ENCODE results near the gene MEPCE. TPM values are rescaled to one million over a fixed set of nuclear protein-coding genes. Genes with fewer than 3 reads are reported as not detected.

MEPCE gene
- total RNA-seq, 1 donor from 2014 or later, result 30.5 TPM

DNA sequence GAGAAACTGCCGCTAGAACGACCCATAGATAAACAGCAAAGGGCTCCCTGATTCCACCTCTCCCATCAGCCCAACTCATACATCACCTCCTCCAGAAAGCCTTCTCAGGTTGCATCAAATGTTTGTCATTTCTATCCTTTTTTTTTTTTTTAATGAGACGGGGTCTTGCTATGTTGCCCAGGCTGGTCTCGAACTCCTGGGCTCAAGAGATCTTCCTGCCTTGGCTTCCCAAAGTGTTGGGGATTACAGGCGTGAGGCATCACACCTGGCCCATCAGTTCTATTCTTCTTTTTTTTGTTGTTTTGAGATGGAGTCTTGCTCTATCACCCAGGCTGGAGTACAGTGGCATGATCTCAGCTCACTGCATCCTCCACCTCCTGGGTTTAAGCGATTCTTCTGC lies 27.4 kb downstream of the MEPCE start:
- H3K27me3 Mint-ChIP-seq (ENCODE audit: unreplicated experiment), result no peaks in the 10 kb centered on the region
- TF ChIP-seq, protein P1, sequence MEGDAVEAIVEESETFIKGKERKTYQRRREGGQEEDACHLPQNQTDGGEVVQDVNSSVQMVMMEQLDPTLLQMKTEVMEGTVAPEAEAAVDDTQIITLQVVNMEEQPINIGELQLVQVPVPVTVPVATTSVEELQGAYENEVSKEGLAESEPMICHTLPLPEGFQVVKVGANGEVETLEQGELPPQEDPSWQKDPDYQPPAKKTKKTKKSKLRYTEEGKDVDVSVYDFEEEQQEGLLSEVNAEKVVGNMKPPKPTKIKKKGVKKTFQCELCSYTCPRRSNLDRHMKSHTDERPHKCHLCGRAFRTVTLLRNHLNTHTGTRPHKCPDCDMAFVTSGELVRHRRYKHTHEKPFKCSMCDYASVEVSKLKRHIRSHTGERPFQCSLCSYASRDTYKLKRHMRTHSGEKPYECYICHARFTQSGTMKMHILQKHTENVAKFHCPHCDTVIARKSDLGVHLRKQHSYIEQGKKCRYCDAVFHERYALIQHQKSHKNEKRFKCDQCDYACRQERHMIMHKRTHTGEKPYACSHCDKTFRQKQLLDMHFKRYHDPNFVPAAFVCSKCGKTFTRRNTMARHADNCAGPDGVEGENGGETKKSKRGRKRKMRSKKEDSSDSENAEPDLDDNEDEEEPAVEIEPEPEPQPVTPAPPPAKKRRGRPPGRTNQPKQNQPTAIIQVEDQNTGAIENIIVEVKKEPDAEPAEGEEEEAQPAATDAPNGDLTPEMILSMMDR (IDR thresholded peaks at IDR 0.05; ENCODE audit: unreplicated experiment), result no peak
- H3K4me1 Mint-ChIP-seq (ENCODE audit: unreplicated experiment), result peaks cover 9% of the 10 kb centered on the region
- no peaks in the 10 kb centered on the region for H3K9me3 Mint-ChIP-seq (ENCODE audit: unreplicated experiment)
- H3K36me3 Mint-ChIP-seq (ENCODE audit: low read depth, unreplicated experiment), result peaks cover 16% of the 10 kb centered on the region
- no peak overlapping the region for H3K27ac Mint-ChIP-seq (ENCODE audit: unreplicated experiment)
- DNase-seq (ENCODE audit: low spot score), result no peak
- H3K4me3 Mint-ChIP-seq (ENCODE audit: unreplicated experiment), result no peak overlapping the region

DNA sequence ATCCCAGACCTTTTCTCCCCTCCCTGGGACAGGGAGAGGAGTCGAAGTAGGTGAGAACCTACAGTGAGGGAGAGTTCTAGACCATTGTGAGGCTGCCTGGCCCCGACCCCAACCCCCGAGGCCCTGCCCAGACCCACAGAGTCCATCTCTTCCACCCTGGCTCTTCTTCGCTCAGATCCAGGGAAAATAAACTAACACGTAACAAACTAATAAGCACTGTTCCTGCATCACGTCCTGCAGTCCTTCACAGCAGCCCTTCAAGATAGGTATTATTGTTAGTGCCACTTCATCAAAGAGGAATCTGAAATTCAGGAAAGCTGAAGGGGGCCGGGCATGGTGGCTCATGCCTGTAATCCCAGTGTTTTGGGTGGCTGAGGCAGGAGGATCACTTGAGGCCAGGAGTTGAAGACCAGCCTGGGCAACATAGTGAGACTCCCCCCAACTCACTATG lies 34.6 kb downstream of the MEPCE start, which contains the start of gene SPACDR:
Gene SPACDR, minus strand, starts transcription at position 51 of the 451 bp plus-strand sequence. CDS start 235 bp downstream, outside the sequence.
- H3K9me3 Mint-ChIP-seq (ENCODE audit: unreplicated experiment), result no peaks in the 10 kb centered on the region
- TF ChIP-seq, protein P1 (IDR thresholded peaks at IDR 0.05; ENCODE audit: unreplicated experiment), result no peak
- DNase-seq (ENCODE audit: low spot score), result no peak
- peak within 1 kb of the TSS; percentile 52 for H3K27ac Mint-ChIP-seq (ENCODE audit: unreplicated experiment)
- H3K4me1 Mint-ChIP-seq (ENCODE audit: unreplicated experiment), result peaks cover 5% of the 10 kb centered on the region
- H3K4me3 Mint-ChIP-seq (ENCODE audit: unreplicated experiment), result peak within 1 kb of the TSS; percentile 43
- H3K36me3 Mint-ChIP-seq (ENCODE audit: low read depth, unreplicated experiment), result peaks cover 7% of the 10 kb centered on the region
- peaks cover 4% of the 10 kb centered on the region for H3K27me3 Mint-ChIP-seq (ENCODE audit: unreplicated experiment)

DNA sequence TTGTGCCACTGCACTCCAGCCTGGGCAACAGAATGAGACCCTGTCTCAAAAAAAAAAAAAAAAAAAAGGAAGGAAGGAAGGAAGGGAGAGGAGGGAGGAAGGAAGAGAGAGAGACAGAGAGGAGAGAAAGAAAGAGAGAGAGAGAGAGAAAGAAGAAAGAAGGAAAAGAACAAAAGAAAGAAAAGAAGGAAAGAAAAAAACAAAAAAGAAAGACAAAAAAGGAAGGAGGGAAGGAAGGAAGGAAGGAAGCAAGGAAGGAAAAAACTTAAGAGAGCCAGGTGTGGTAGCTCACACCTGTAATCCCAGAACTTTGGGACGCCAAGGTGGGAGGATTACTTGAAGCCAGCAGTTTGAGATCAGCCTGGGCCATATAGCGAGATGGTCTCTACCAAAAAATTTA lies 35.2 kb downstream of the MEPCE start:
- Mint-ChIP-seq H3K36me3 (ENCODE audit: low read depth, unreplicated experiment) (peaks cover 7% of the 10 kb centered on the region), H3K4me1 (ENCODE audit: unreplicated experiment) (peaks cover 5% of the 10 kb centered on the region), H3K4me3 (ENCODE audit: unreplicated experiment) (no peak overlapping the region), H3K27me3 (ENCODE audit: unreplicated experiment) (peaks cover 4% of the 10 kb centered on the region), H3K9me3 (ENCODE audit: unreplicated experiment) (no peaks in the 10 kb centered on the region), H3K27ac (ENCODE audit: unreplicated experiment) (no peak overlapping the region)
- TF ChIP-seq, protein P1 (IDR thresholded peaks at IDR 0.05; ENCODE audit: unreplicated experiment), result no peak
- DNase-seq (ENCODE audit: low spot score), result no peak

DNA sequence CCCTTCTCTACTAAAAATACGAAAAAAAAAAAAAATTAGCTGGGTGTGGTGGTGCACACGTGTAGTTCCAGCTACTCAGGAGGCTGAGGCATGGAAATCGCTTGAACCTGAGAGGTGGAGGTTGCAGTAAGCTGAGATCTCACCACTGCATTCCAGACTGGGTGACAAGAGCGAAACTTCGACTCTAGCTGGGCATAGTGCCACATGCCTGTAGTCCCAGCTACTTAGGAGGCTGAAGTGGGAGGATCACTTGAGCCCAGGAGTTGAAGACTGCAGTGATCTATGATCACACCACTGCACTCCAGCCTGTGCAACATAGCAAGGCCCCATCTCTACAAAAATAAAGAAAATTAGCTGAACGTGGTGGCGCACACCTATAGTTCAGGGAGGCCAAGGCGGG lies 35.7 kb downstream of the MEPCE start:
- no peak for DNase-seq (ENCODE audit: low spot score)
- Mint-ChIP-seq H3K27me3 (ENCODE audit: unreplicated experiment) (peaks cover 4% of the 10 kb centered on the region), H3K36me3 (ENCODE audit: low read depth, unreplicated experiment) (peaks cover 7% of the 10 kb centered on the region), H3K9me3 (ENCODE audit: unreplicated experiment) (no peaks in the 10 kb centered on the region), H3K27ac (ENCODE audit: unreplicated experiment) (peak overlapping the region; percentile 30), H3K4me1 (ENCODE audit: unreplicated experiment) (peaks cover 5% of the 10 kb centered on the region), H3K4me3 (ENCODE audit: unreplicated experiment) (no peak overlapping the region)
- TF ChIP-seq, protein P1 (IDR thresholded peaks at IDR 0.05; ENCODE audit: unreplicated experiment), result no peak

DNA sequence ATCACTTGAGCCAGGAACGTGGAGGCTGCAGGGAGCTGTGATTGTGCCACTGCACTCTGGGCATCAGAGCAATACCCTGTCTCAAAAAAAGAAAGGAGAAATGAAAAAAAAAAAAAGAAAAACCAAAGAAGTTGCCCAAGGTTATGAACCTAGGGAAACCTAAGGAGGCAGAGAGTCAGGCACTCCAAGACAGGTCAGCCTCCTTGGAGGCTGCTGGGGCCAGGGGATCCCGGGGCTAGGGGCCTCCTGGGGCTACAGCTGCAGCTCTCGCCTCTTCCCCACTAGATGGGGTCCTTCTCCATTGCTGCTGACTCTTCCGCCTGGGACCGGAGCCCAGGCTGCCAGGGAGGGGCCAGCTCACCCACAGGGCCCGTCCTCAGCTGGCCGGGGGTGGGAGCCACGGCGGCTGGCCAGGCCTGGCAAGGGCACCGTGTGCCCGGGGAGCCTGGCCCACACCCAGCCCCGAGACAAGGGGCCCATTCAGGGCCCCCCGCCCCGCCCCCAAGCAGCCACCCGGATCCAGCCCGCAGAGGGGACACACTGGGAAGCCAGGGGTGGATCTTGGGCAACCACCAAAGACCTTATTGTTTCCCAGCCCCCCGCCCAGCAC lies 36.2 kb downstream of the MEPCE start:
- Mint-ChIP-seq H3K36me3 (ENCODE audit: low read depth, unreplicated experiment) (peaks cover 7% of the 10 kb centered on the region), H3K27ac (ENCODE audit: unreplicated experiment) (peak overlapping the region; percentile 30), H3K27me3 (ENCODE audit: unreplicated experiment) (peaks cover 4% of the 10 kb centered on the region), H3K4me1 (ENCODE audit: unreplicated experiment) (peaks cover 5% of the 10 kb centered on the region), H3K9me3 (ENCODE audit: unreplicated experiment) (no peaks in the 10 kb centered on the region), H3K4me3 (ENCODE audit: unreplicated experiment) (no peak overlapping the region)
- peak; percentile 51 for DNase-seq (ENCODE audit: low spot score)
- TF ChIP-seq, protein P1 (IDR thresholded peaks at IDR 0.05; ENCODE audit: unreplicated experiment), result peak; percentile 21
